GM23248 (cell line): Measurements from ENCODE around the gene EMC1.

Experiments used
- EZH2 ChIP-seq: fragments of 200-600 bp; sonication (generic); IDR thresholded peaks from 2 replicates; pipeline ENCODE4 v1.6.1; 2018; ENCODE audit warnings: antibody characterized with exemption, mild to moderate bottlenecking; ENCODE audit not compliant: insufficient read depth, poor library complexity, severe bottlenecking
- EZH2phosphoT487 ChIP-seq: fragments of 200-600 bp; sonication (generic); IDR thresholded peaks from 2 replicates; pipeline ENCODE4 v1.6.1; 2018; ENCODE audit warnings: antibody characterized with exemption, moderate library complexity, mild to moderate bottlenecking, low read depth; ENCODE audit not compliant: insufficient read depth

GRCh38 chr1:19178734-19179398 is 72.5 kb downstream of the EMC1 start:
- TF ChIP-seq EZH2 (no peak), EZH2phosphoT487 (no peak)
